GM12891 (cell line): ENCODE measurements around the gene RMND5B.
"Not testable (repeated sequence)": the region's sequence is repeated elsewhere in the genome, so short reads cannot be mapped to it uniquely, and the experiment has no call there.

Source experiments
- DNase-seq: peaks from one replicate; pipeline ENCODE4 v3.0.0; 2011; ENCODE audit warnings: low spot score; ENCODE audit not compliant: insufficient read length
- FAIRE-seq: peaks from 2 replicates; lab custom pipeline; 2011; peaks lifted over from hg19 to GRCh38; lab: Jason Lieb, UNC
- PAX5 ChIP-seq: IDR thresholded peaks from 2 replicates; pipeline ENCODE4 v1.6.1; 2011; ENCODE audit warnings: low read length, moderate library complexity, mild to moderate bottlenecking; ENCODE audit not compliant: insufficient read depth, severe bottlenecking
- POLR2A ChIP-seq: IDR thresholded peaks from 2 replicates; pipeline ENCODE4 v1.6.1; 2011; ENCODE audit warnings: low read depth, low read length, control low read depth
- POLR2AphosphoS5 ChIP-seq: IDR thresholded peaks from 2 replicates; pipeline ENCODE4 v1.6.1; 2011; ENCODE audit warnings: low read depth, low read length, control low read depth
- POU2F2 ChIP-seq: IDR thresholded peaks from 2 replicates; pipeline ENCODE4 v1.6.1; 2011; ENCODE audit warnings: low read depth, mild to moderate bottlenecking, control low read depth, low read length, moderate library complexity
- SPI1 ChIP-seq: IDR thresholded peaks from 2 replicates; pipeline ENCODE4 v1.6.1; 2011; ENCODE audit warnings: low read depth, low read length, control low read depth
- TAF1 ChIP-seq: IDR thresholded peaks from 2 replicates; pipeline ENCODE4 v1.6.1; 2011; ENCODE audit warnings: low read depth, low read length, control low read depth

The RMND5B gene

DNA sequence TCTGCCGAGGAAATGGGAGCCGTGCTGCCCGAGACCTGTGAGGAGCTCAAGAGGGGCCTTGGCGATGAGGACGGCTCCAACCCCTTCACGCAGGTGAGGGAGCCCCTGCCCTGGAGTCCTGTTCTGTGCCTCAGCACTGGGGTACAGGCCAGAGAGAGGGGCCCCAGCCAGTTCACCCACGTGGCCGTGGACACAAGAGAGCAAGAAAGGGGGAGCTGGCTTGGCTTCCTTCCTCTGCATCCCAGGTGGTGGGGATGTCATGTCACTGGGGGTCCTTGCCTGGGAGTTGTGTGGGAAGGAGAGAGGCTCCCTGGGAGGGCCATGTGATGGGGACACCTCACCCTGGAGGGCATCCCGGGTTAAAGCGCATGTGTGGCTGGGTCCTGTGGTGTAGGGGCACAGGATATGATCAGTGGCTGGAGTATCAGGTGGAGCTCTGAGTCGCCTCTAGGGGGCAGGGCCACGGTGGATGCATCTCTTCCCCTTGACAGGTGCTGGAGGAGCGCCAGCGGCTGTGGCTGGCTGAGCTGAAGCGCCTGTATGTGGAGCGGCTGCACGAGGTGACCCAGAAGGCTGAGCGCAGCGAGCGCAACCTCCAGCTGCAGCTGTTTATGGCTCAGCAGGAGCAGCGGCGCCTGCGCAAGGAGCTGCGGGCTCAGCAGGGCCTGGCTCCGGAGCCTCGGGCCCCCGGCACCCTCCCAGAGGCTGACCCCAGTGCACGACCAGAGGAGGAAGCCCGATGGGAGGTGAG, 10.0 kb upstream of the RMND5B start:
- peak; percentile 67 for TF ChIP-seq PAX5
- TF ChIP-seq TAF1, result no peak
- peak; percentile 92 for DNase-seq
- peak; percentile 98 for FAIRE-seq

DNA sequence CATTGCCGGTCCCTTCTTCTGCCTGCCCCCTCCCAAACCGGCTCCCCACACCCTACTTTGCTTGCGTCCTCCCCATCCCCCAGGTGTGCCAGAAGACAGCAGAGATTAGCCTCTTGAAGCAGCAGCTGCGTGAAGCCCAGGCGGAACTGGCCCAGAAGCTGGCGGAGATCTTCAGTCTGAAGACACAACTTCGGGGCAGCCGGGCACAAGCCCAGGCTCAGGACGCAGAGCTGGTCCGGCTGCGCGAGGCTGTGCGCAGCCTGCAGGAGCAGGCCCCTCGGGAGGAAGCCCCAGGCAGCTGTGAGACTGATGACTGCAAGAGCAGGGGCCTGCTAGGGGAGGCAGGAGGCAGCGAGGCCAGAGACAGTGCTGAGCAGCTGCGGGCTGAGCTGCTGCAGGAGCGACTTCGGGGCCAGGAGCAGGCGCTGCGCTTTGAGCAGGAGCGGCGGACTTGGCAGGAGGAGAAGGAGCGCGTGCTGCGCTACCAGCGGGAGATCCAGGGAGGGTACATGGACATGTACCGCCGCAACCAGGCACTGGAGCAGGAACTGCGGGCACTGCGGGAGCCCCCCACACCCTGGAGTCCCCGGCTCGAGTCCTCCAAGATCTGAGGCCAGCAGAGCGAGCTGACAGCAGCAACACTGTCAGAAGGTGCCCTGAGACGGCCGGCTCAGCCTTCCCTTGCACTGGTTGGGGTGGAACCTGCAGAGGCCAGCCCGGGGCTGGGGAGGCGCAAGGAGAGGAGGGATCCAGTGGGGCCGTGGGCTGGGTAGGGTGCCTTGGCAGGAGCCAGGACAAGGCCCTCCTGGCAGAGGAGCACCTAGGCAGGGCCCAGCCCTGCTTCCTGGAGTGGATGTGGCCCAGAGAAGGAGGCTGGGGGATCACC, 9.2 kb upstream of the RMND5B start:
- TF ChIP-seq POU2F2 (no peak), POLR2AphosphoS5 (no peak), SPI1 (no peak), POLR2A (no peak), PAX5 (no peak), TAF1 (no peak)
- FAIRE-seq (peak; percentile 51), DNase-seq (no peak)

DNA sequence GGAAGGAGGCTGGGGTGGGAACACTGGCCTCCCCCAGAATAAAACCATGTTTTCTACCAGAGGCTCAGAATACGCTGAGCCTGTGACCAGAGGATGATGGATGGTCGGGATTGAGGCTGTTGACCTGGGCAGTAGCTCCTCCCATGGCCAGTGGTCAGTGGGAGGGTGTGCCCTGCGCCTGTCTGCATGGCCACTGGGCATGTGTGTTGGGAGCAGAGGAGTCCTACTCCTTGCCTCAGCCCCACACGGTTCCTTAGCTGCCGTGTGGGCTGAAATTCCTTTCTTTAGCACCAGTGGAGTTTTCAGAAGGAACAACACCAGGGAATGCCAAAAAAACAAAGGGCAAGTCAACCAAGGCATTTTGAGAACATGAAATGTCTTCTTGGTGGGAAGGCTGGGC, 8.5 kb upstream of the RMND5B start:
- FAIRE-seq (no peak), DNase-seq (no peak)
- no peak for TF ChIP-seq TAF1
- no peak for TF ChIP-seq SPI1
- no peak for TF ChIP-seq PAX5
- TF ChIP-seq POLR2A, result no peak
- no peak for TF ChIP-seq POU2F2
- no peak for TF ChIP-seq POLR2AphosphoS5

DNA sequence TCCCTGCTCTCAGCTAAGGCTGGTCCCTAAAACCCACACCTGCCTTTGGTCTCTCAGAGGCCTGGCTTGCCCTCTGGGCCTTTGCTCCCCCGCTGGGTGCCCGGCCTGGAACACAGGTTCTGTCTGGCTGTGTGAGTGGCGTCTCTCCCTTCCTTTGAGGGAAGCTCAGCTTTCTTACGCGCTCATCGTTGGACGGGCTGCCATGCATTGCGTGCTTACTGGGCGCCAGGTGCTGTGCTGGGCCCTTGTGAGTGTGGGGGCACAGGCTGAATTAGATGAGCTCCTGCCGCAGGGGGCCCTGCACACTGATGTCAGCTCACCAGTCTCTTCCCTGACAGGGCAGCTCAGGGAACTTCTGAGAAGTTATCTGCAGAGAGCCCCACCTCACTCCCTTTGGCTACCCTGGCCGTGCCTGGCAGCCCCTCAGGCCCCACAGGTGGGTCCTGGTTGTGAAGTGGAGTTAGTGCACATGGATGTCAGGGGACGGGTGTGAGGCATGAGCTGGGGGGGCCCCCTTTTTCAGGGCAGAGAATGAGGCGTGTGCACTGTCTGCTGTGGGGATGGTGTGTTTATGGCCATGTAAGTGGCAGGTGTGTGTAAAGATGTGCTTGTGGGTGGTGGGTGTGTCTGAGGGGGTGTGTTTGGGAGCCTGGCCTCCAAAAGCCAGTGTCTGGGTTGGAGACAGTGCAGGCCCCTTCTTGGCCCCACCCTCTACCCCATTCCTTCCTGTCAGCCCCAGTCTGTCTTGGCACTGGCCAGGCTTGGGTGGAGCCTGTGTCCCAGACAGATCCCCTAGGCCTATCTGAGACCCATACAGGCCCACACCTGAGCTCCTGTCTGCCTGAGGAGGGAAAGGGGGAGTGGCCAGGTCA, 7.5 kb upstream of the RMND5B start:
- FAIRE-seq, result no peak
- no peak for DNase-seq
- TF ChIP-seq POU2F2, result no peak
- no peak for TF ChIP-seq TAF1
- no peak for TF ChIP-seq POLR2A
- TF ChIP-seq POLR2AphosphoS5, result no peak
- TF ChIP-seq PAX5, result no peak
- TF ChIP-seq SPI1, result no peak

DNA sequence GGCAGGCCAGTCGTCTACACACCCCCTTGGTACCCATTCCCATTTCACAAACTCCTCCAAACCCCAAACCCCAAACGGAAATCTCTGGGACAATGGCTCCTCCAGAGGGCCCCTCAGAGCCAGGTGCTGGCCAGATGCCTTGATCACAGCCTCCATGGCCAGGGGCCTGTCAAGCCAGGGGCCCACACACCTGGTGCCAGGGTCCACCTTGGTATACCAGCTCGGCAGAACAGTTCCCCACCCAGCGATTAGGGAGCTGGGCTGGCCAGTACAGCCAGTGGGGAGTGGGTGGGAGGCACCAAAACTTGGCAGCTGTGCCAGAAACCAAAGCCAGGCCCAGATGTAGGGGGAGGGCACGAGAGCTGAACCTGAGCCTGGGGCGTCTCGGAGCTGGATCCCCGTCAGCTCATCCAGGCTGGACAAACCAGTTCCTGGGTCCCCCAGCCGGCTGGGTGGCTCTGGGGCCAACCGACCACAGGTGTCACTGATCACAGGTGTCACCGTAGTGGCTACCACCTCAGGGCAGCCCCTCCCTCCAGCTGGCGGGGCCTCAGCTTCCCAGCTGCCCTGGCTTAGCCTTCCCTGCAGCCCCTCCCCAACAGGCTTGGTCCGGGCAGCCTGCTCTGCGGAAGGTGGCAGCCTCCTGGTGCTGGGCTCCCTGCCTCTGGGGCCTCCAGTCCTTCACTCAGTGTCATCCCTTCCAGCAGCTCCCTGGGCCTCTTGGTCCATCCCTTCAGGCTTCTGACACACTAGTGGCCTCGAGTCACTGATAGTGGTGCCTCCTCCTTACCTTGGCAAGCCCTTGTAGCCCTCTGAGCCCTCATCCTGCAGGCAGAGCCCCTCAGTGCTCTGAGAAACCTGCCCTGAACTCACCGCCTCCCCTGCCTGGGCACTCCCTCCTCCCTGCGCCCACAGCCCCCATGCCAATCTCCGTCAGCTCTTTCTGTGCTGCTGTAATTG, 6.6 kb upstream of the RMND5B start:
- no peak for DNase-seq
- no peak for TF ChIP-seq POLR2A
- no peak for TF ChIP-seq PAX5

DNA sequence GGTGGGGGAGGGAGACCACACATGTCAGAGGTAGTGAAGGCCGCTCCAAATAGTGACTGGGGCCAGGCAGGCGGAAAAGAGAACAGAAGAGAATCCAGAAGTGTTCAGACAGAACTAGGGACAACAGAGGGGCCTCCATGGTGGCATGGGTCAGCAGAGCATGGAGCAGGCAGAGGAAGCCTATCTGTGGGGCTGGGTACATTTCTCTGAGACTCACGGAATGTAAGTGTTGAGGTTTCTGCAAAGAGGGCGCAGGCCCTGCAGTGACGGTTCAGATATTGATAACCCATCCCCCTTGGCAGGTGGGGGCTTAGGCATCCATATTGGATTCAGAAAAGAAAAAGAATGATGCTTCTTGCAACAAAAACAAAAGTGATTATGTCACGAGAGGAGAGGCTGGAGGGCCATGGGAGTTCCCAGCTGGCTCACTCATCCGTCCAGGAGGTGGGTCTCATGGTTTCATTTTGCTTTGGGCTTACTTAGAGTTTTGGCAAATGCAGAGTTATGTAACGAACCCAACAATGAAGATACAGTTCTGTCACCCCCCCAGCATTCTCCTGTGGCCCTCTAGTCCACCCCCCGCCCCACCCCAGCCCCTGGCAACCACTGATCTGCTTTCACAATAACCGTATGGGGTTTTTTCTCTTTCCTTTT, 5.4 kb upstream of the RMND5B start:
- FAIRE-seq (no peak), DNase-seq (no peak)
- TF ChIP-seq PAX5, result no peak
- TF ChIP-seq POU2F2, result no peak
- no peak for TF ChIP-seq SPI1
- TF ChIP-seq POLR2AphosphoS5, result 0 out of 2 replicates have a peak, but pooled peaks have one; percentile 54
- TF ChIP-seq TAF1, result no peak
- TF ChIP-seq POLR2A, result no peak

More for the DNA sequence above, 6.6 kb upstream of the RMND5B start:
- FAIRE-seq, result no peak

DNA sequence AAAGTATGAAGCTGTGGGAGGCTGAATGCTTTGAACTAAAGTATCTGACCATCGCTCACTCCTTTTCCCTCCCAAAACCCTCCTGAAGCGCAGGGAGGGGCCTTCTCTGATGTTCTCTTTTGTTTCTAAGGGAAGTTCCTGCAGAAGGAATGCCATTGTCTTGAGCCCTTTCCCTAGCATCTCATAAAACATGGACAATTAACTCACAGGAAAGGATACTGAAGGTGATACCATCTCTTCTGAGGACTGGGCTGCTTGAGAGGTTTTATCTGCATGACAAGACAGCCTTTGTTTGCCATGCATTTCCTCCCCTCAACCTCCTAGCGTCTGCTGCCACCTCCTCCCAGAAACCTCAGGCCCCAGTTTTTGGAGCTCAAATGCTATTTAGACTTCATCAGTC, 4.3 kb upstream of the RMND5B start:
- no peak for FAIRE-seq
- TF ChIP-seq POU2F2, result no peak
- no peak for TF ChIP-seq POLR2A
- TF ChIP-seq TAF1, result no peak
- no peak for TF ChIP-seq PAX5
- DNase-seq, result no peak

DNA sequence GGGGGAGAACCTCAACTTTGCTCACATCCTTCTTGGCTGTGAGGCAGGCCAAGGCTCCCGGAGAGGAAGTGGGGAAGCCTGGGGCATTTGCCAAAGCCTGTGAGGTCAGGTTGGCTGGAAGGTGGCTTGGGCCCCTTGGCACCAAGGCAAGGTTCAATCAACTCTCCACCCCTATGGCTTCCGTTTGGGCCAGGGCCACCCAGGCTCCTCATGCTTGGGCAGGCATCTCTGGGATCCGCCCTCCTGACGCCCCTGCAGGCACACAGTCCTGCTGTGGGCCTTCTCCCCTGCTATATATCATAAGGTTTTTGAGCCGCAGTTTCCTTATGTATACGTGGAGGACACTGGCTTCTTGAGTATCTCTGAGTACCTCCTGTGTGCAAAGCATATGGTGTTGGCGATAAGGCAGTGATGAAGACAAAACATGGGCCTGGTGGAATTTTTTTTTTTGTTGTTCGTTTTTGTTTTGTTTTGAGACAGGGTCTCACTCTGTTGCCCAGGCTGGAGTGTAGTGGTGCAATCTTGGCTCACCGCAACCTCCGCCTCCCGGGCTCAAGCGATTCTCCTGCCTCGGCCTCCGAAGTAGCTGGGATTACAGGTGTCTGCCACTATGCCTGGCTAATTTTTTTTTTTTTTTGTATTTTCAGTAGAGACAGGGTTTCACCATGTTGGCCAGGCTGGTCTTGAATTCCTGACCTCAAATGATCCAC, 3.4 kb upstream of the RMND5B start:
- DNase-seq, FAIRE-seq: not testable (repeated sequence)
